K562 (cell line): ENCODE measurements around the gene SH3PXD2B.

Experiments
- CBX1 ChIP-seq: sonication (generic); IDR thresholded peaks from 2 replicates; pipeline ENCODE4 v1.6.1; 2016; ENCODE audit warnings: antibody characterized with exemption, low read depth, mild to moderate bottlenecking
- CREB3 ChIP-seq: fragments of 450-650 bp; conservative IDR thresholded peaks from 2 replicates; pipeline ENCODE4 v1.6.1; 2016; ENCODE audit warnings: missing genetic modification characterization, low read depth, mild to moderate bottlenecking, missing compliant biosample characterization, moderate library complexity
- ELK1 ChIP-seq: sonication (generic); formaldehyde crosslinking; IDR thresholded peaks from 2 replicates; pipeline ENCODE4 v1.8.1; 2022; ENCODE audit warnings: missing genetic modification reagents
- HLTF ChIP-seq: fragments of 450-650 bp; IDR thresholded peaks from 2 replicates; pipeline ENCODE4 v1.6.1; 2016
- POLR2AphosphoS5 ChIP-seq: IDR thresholded peaks from 2 replicates; pipeline ENCODE4 v1.6.1; 2011; ENCODE audit warnings: mild to moderate bottlenecking, low read depth, low read length, moderate library complexity; ENCODE audit not compliant: control insufficient read depth, insufficient read depth
- REST ChIP-seq, 2 experiments: fragments of 450-650 bp; formaldehyde crosslinking in 1 of 2; IDR thresholded peaks; 2 replicates each; pipeline versions ENCODE4 v1.4.0 to v1.6.1; 2014 to 2020; ENCODE audit warnings: mild to moderate bottlenecking in 2 of 2, borderline replicate concordance in 1 of 2, low read depth in 1 of 2
- SP1 ChIP-seq: sonication (generic); formaldehyde crosslinking; IDR thresholded peaks from 2 replicates; pipeline ENCODE4 v1.8.1; 2022; ENCODE audit warnings: mild to moderate bottlenecking, missing genetic modification reagents
- TOE1 ChIP-seq, 2 experiments: fragments of 450-650 bp in 1 of 2; sonication (generic) in 1 of 2; formaldehyde crosslinking in 1 of 2; IDR thresholded peaks; 2 replicates each; pipeline versions ENCODE4 v1.7.1 to v1.8.0; 2016 to 2022; ENCODE audit warnings: borderline replicate concordance in 2 of 2, mild to moderate bottlenecking in 2 of 2, antibody characterized with exemption in 1 of 2, inconsistent platforms in 1 of 2, low read depth in 1 of 2, missing genetic modification reagents in 1 of 2, moderate library complexity in 1 of 2
- ZBTB43 ChIP-seq: sonication (generic); formaldehyde crosslinking; IDR thresholded peaks from 2 replicates; pipeline ENCODE4 v1.8.0; 2023; ENCODE audit warnings: mild to moderate bottlenecking, missing genetic modification reagents
- ZKSCAN8 ChIP-seq: fragments of 200-800 bp; sonication (Bioruptor generic); IDR thresholded peaks from 2 replicates; pipeline ENCODE4 v1.6.1; 2016; ENCODE audit warnings: missing genetic modification characterization, missing compliant biosample characterization

- no peak for TF ChIP-seq CBX1
- no peak for TF ChIP-seq HLTF
- TF ChIP-seq ZBTB43 (CRISPR knock-in tag): no peak
- TF ChIP-seq CREB3: no peak
- TF ChIP-seq POLR2AphosphoS5: no peak
- TF ChIP-seq SP1 (CRISPR knock-in tag): no peak
- TF ChIP-seq REST (IDR thresholded peaks at IDR 0.05; ENCODE audit: borderline replicate concordance): no peak
- TF ChIP-seq REST (CRISPR knock-in tag; IDR thresholded peaks at IDR 0.05; ENCODE audit: low read depth): no peak
- no peak for TF ChIP-seq ZKSCAN8
- TF ChIP-seq ELK1 (CRISPR knock-in tag): no peak
- TF ChIP-seq TOE1 (IDR thresholded peaks at IDR 0.05; ENCODE audit: borderline replicate concordance): no peak
- no peak for TF ChIP-seq TOE1 (CRISPR knock-in tag; IDR thresholded peaks at IDR 0.05; ENCODE audit: borderline replicate concordance, low read depth)
Measured at GRCh38 chr5:172497591-172498255, 43.4 kb upstream of the SH3PXD2B start.
